GM11168 (cell line): ENCODE measurements around the gene SPRING1.

Experiments used
- in situ Hi-C: fragments of 300-500 bp; cut with MboI; formaldehyde crosslinking; loops from one replicate; pipeline ENCODE4 v1.12.0; 2022; ENCODE audit warnings: low sequenced_read_pairs; ENCODE audit not compliant: unreplicated experiment

SPRING1 gene

GRCh38 chr12:116689979-116690744 lies 47.7 kb downstream of the SPRING1 start:
- in situ Hi-C loops: no loop called here

- in situ Hi-C loops: no loop called here
Observed at GRCh38 chr12:116689521-116689920, 48.3 kb downstream of the SPRING1 start.
